ENCODE results near the gene LRRC23.

LRRC23 gene

GRCh38 chr12:6914947-6915788 lies 10.5 kb downstream of the LRRC23 start:
- Histone ChIP-seq H3K27ac (ENCODE audit: low read depth in 2 of 2, low read length in 2 of 2) (peak overlapping the region in 1 of 2 donors; percentile 63), H3K9ac (ENCODE audit: low read depth in 1 of 2, low read length in 2 of 2) (peak overlapping the region; percentile 34 to 57), H3K36me3 (ENCODE audit: control insufficient read depth in 2 of 2, insufficient read depth in 2 of 2, low read length in 2 of 2) (peaks cover 3% of the 10 kb centered on the region in 2 donors)

GRCh38 chr12:6915789-6916285 lies 11.2 kb downstream of the LRRC23 start:
- H3K9me3 ChIP-seq (ENCODE audit: control insufficient read depth in 2 of 2, low read length in 2 of 2): no peaks in the 10 kb centered on the region
- peaks cover 3% of the 10 kb centered on the region in 2 donors for H3K36me3 ChIP-seq (ENCODE audit: control insufficient read depth in 2 of 2, insufficient read depth in 2 of 2, low read length in 2 of 2)
- H3K9ac ChIP-seq (ENCODE audit: low read depth in 1 of 2, low read length in 2 of 2): no peak overlapping the region
- H3K27me3 ChIP-seq (ENCODE audit: control insufficient read depth in 2 of 2, insufficient read depth in 2 of 2, low read length in 2 of 2): peaks cover 5 to 20% of the 10 kb centered on the region in 2 donors
- no peak overlapping the region for H3K27ac ChIP-seq (ENCODE audit: low read depth in 2 of 2, low read length in 2 of 2)
- H3K4me1 ChIP-seq (ENCODE audit: control insufficient read depth in 2 of 2, insufficient read depth in 2 of 2, low read length in 2 of 2): peaks cover 7 to 8% of the 10 kb centered on the region in 2 donors
- no peak overlapping the region for H3K4me3 ChIP-seq (ENCODE audit: low read length in 2 of 2)

More at GRCh38 chr12:6914947-6915788, 10.5 kb downstream of the LRRC23 start:
- H3K27me3 ChIP-seq (ENCODE audit: control insufficient read depth in 2 of 2, insufficient read depth in 2 of 2, low read length in 2 of 2): peaks cover 5 to 20% of the 10 kb centered on the region in 2 donors
- H3K4me3 ChIP-seq (ENCODE audit: low read length in 2 of 2): peak overlapping the region; percentile 63 to 67
- H3K9me3 ChIP-seq (ENCODE audit: control insufficient read depth in 2 of 2, low read length in 2 of 2): no peaks in the 10 kb centered on the region
- H3K4me1 ChIP-seq (ENCODE audit: control insufficient read depth in 2 of 2, insufficient read depth in 2 of 2, low read length in 2 of 2): peaks cover 7 to 8% of the 10 kb centered on the region in 2 donors

DNA sequence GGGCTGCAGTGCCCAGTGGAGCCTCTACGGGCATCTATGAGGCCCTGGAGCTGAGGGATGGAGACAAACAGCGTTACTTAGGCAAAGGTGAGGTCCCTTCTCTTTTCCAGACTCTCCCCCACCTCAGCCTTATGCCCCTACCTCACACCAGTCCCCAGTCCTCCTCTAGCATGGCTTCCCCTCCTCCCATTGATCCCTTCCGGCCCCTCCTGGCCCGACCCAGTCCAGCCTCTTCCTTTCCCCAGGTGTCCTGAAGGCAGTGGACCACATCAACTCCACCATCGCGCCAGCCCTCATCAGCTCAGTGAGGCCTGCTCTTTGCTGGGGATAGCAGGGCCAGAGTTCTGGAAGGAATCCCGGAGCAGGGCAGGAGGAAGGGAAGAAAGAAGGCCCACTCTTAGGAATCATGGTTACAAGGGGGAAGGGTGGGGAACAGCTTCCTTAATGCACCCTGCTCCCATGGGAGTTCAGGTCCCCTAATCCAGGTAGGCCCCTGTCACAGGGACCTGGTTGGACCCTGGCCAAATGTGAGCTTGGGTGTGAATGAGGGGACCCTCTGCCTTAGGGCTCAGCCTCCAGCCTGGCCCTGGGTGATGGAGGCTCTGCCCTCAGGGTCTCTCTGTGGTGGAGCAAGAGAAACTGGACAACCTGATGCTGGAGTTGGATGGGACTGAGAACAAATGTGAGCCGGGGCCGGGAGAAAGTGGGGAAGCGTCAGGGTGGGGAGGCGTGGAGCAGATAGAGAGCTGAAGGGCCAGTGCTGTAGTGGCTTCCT lies 12.0 kb downstream of the LRRC23 start:
- Histone ChIP-seq H3K27ac (ENCODE audit: low read depth in 2 of 2, low read length in 2 of 2) (no peak overlapping the region), H3K27me3 (ENCODE audit: control insufficient read depth in 2 of 2, insufficient read depth in 2 of 2, low read length in 2 of 2) (peaks cover 5 to 20% of the 10 kb centered on the region in 2 donors), H3K9me3 (ENCODE audit: control insufficient read depth in 2 of 2, low read length in 2 of 2) (no peaks in the 10 kb centered on the region), H3K9ac (ENCODE audit: low read depth in 1 of 2, low read length in 2 of 2) (no peak overlapping the region), H3K36me3 (ENCODE audit: control insufficient read depth in 2 of 2, insufficient read depth in 2 of 2, low read length in 2 of 2) (peaks cover 3% of the 10 kb centered on the region in 2 donors), H3K4me1 (ENCODE audit: control insufficient read depth in 2 of 2, insufficient read depth in 2 of 2, low read length in 2 of 2) (peaks cover 7 to 8% of the 10 kb centered on the region in 2 donors), H3K4me3 (ENCODE audit: low read length in 2 of 2) (no peak overlapping the region)

- H3K36me3 ChIP-seq (ENCODE audit: control insufficient read depth in 2 of 2, insufficient read depth in 2 of 2, low read length in 2 of 2): peaks cover 3% of the 10 kb centered on the region in 2 donors
- peaks cover 7 to 12% of the 10 kb centered on the region in 2 donors for H3K4me1 ChIP-seq (ENCODE audit: control insufficient read depth in 2 of 2, insufficient read depth in 2 of 2, low read length in 2 of 2)
- H3K9ac ChIP-seq (ENCODE audit: low read depth in 1 of 2, low read length in 2 of 2): no peak overlapping the region
- H3K27ac ChIP-seq (ENCODE audit: low read depth in 2 of 2, low read length in 2 of 2): no peak overlapping the region
- no peaks in the 10 kb centered on the region for H3K9me3 ChIP-seq (ENCODE audit: control insufficient read depth in 2 of 2, low read length in 2 of 2)
- no peak overlapping the region for H3K4me3 ChIP-seq (ENCODE audit: low read length in 2 of 2)
- peaks cover 5 to 11% of the 10 kb centered on the region in 2 donors for H3K27me3 ChIP-seq (ENCODE audit: control insufficient read depth in 2 of 2, insufficient read depth in 2 of 2, low read length in 2 of 2)
These were observed 13.0 kb downstream of the LRRC23 start for GRCh38 chr12:6917491-6918231.

DNA sequence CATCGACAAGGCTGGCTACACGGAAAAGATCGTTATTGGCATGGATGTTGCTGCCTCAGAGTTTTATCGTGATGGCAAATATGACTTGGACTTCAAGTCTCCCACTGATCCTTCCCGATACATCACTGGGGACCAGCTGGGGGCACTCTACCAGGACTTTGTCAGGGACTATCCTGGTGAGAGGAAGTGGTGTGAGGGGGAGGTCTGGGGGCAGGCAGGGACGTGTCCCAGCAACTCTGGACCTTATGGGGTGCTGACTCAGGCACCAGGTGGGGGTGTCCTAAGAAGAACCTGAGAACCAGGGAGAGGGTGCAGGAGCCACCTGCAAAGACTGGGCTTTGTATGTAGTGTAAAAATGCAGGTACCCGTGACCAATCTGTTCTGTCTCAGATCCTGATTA lies 15.0 kb downstream of the LRRC23 start:
- Histone ChIP-seq H3K9me3 (ENCODE audit: control insufficient read depth in 2 of 2, low read length in 2 of 2) (no peaks in the 10 kb centered on the region), H3K27ac (ENCODE audit: low read depth in 2 of 2, low read length in 2 of 2) (no peak overlapping the region)

DNA sequence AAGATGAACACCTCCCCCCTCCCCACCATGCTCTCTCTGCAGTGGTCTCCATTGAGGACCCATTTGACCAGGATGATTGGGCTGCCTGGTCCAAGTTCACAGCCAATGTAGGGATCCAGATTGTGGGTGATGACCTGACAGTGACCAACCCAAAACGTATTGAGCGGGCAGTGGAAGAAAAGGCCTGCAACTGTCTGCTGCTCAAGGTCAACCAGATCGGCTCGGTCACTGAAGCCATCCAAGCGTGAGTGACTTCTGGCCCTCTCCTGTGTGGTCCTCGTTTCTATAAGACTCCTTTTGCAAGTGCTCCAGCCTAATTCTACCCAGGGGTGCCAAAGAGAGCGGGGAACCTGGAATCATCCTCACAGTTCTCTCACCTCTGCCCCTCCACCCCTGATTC lies 16.9 kb downstream of the LRRC23 start:
- Histone ChIP-seq H3K9ac (ENCODE audit: low read depth in 1 of 2, low read length in 2 of 2) (no peak overlapping the region), H3K4me3 (ENCODE audit: low read length in 2 of 2) (no peak overlapping the region), H3K27me3 (ENCODE audit: control insufficient read depth in 2 of 2, insufficient read depth in 2 of 2, low read length in 2 of 2) (no peaks in the 10 kb centered on the region), H3K36me3 (ENCODE audit: control insufficient read depth in 2 of 2, insufficient read depth in 2 of 2, low read length in 2 of 2) (peaks cover 3% of the 10 kb centered on the region in 2 donors), H3K9me3 (ENCODE audit: control insufficient read depth in 2 of 2, low read length in 2 of 2) (no peaks in the 10 kb centered on the region), H3K4me1 (ENCODE audit: control insufficient read depth in 2 of 2, insufficient read depth in 2 of 2, low read length in 2 of 2) (peaks cover 25 to 37% of the 10 kb centered on the region in 2 donors), H3K27ac (ENCODE audit: low read depth in 2 of 2, low read length in 2 of 2) (peak overlapping the region in 1 of 2 donors; percentile 32)

More for the DNA sequence above, 15.0 kb downstream of the LRRC23 start:
- Histone ChIP-seq H3K27me3 (ENCODE audit: control insufficient read depth in 2 of 2, insufficient read depth in 2 of 2, low read length in 2 of 2) (peaks cover 0 to 6% of the 10 kb centered on the region in 2 donors), H3K9ac (ENCODE audit: low read depth in 1 of 2, low read length in 2 of 2) (no peak overlapping the region), H3K36me3 (ENCODE audit: control insufficient read depth in 2 of 2, insufficient read depth in 2 of 2, low read length in 2 of 2) (peaks cover 3% of the 10 kb centered on the region in 2 donors), H3K4me1 (ENCODE audit: control insufficient read depth in 2 of 2, insufficient read depth in 2 of 2, low read length in 2 of 2) (peaks cover 13 to 24% of the 10 kb centered on the region in 2 donors), H3K4me3 (ENCODE audit: low read length in 2 of 2) (no peak overlapping the region)

GRCh38 chr12:6921996-6922946 lies 17.6 kb downstream of the LRRC23 start:
- Histone ChIP-seq H3K4me3 (ENCODE audit: low read length in 2 of 2) (peak overlapping the region in 1 of 2 donors; percentile 15), H3K27ac (ENCODE audit: low read depth in 2 of 2, low read length in 2 of 2) (peak overlapping the region; percentile 10 to 75), H3K36me3 (ENCODE audit: control insufficient read depth in 2 of 2, insufficient read depth in 2 of 2, low read length in 2 of 2) (peaks cover 0 to 3% of the 10 kb centered on the region in 2 donors)

DNA sequence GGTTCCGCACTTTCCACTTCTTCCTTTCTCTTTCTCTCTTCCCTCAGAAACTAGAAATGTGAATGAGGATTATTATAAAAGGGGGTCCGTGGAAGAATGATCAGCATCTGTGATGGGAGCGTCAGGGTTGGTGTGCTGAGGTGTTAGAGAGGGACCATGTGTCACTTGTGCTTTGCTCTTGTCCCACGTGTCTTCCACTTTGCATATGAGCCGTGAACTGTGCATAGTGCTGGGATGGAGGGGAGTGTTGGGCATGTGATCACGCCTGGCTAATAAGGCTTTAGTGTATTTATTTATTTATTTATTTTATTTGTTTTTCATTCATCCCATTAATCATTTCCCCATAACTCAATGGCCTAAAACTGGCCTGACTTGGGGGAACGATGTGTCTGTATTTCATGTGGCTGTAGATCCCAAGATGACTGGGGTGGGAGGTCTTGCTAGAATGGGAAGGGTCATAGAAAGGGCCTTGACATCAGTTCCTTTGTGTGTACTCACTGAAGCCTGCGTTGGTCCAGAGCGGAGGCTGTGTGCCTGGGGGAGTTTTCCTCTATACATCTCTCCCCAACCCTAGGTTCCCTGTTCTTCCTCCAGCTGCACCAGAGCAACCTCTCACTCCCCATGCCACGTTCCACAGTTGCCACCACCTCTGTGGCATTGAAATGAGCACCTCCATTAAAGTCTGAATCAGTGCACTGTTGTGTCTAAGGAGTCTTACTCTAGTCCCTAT lies 18.5 kb downstream of the LRRC23 start:
- Histone ChIP-seq H3K27ac (ENCODE audit: low read depth in 2 of 2, low read length in 2 of 2) (peak overlapping the region in 1 of 2 donors; percentile 75), H3K4me1 (ENCODE audit: control insufficient read depth in 2 of 2, insufficient read depth in 2 of 2, low read length in 2 of 2) (peaks cover 29 to 42% of the 10 kb centered on the region in 2 donors), H3K9ac (ENCODE audit: low read depth in 1 of 2, low read length in 2 of 2) (peak overlapping the region in 1 of 2 donors; percentile 26), H3K4me3 (ENCODE audit: low read length in 2 of 2) (no peak overlapping the region), H3K36me3 (ENCODE audit: control insufficient read depth in 2 of 2, insufficient read depth in 2 of 2, low read length in 2 of 2) (peaks cover 0 to 3% of the 10 kb centered on the region in 2 donors), H3K27me3 (ENCODE audit: control insufficient read depth in 2 of 2, insufficient read depth in 2 of 2, low read length in 2 of 2) (no peaks in the 10 kb centered on the region), H3K9me3 (ENCODE audit: control insufficient read depth in 2 of 2, low read length in 2 of 2) (no peaks in the 10 kb centered on the region)

More at GRCh38 chr12:6921996-6922946, 17.6 kb downstream of the LRRC23 start:
- H3K4me1 ChIP-seq (ENCODE audit: control insufficient read depth in 2 of 2, insufficient read depth in 2 of 2, low read length in 2 of 2): peaks cover 29 to 42% of the 10 kb centered on the region in 2 donors
- peak overlapping the region in 1 of 2 donors; percentile 26 for H3K9ac ChIP-seq (ENCODE audit: low read depth in 1 of 2, low read length in 2 of 2)
- H3K9me3 ChIP-seq (ENCODE audit: control insufficient read depth in 2 of 2, low read length in 2 of 2): no peaks in the 10 kb centered on the region
- H3K27me3 ChIP-seq (ENCODE audit: control insufficient read depth in 2 of 2, insufficient read depth in 2 of 2, low read length in 2 of 2): no peaks in the 10 kb centered on the region

Measured in mucosa of rectum (tissue), 2 donors.